ENCODE measurements around the gene SNAPC4.

The SNAPC4 gene, protein sequence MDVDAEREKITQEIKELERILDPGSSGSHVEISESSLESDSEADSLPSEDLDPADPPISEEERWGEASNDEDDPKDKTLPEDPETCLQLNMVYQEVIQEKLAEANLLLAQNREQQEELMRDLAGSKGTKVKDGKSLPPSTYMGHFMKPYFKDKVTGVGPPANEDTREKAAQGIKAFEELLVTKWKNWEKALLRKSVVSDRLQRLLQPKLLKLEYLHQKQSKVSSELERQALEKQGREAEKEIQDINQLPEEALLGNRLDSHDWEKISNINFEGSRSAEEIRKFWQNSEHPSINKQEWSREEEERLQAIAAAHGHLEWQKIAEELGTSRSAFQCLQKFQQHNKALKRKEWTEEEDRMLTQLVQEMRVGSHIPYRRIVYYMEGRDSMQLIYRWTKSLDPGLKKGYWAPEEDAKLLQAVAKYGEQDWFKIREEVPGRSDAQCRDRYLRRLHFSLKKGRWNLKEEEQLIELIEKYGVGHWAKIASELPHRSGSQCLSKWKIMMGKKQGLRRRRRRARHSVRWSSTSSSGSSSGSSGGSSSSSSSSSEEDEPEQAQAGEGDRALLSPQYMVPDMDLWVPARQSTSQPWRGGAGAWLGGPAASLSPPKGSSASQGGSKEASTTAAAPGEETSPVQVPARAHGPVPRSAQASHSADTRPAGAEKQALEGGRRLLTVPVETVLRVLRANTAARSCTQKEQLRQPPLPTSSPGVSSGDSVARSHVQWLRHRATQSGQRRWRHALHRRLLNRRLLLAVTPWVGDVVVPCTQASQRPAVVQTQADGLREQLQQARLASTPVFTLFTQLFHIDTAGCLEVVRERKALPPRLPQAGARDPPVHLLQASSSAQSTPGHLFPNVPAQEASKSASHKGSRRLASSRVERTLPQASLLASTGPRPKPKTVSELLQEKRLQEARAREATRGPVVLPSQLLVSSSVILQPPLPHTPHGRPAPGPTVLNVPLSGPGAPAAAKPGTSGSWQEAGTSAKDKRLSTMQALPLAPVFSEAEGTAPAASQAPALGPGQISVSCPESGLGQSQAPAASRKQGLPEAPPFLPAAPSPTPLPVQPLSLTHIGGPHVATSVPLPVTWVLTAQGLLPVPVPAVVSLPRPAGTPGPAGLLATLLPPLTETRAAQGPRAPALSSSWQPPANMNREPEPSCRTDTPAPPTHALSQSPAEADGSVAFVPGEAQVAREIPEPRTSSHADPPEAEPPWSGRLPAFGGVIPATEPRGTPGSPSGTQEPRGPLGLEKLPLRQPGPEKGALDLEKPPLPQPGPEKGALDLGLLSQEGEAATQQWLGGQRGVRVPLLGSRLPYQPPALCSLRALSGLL (N-terminal part only)

DNA sequence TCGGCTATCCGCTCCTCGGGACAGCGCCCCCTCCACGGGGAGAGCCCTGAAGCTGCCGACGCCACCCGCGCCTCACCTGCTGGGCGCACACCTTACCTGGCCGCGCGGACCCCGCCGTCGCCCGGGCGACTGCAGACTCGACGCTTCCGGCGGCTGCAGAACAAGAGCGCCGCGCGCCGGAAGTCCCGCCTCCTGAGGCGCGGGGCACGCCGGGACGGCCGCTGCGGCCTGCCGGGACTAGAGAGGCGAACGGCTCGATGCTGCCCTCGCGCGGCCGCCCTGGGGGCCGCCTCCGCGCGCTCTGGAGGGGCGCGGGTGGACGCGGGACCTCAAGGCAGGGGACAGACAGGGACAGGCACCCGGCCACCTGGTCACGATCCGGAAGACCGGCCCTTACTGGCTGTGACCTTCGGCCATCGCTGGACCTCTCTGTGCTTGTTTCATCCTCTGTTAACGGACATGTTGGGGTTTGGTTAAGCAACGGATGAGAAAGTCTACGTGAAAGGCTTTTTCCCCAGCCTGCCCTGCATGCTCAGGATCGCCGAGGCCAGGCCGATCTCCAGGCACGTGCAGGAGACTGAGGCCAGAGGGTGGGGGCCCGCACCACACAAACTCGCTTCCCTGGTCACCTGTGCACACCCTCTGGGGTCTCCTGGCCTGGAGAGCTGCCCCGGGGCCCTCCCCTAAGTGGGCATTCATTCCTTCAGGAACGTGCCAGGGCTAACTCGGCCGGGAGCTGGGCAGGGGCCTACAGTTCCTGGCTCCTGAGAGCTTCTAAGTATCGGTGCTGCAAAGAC is at the start of gene SNAPC4:
TSS of gene SNAPC4 (minus strand) at position 133 of the 797 bp plus-strand sequence. CDS start 1,742 bp downstream, outside the sequence.
- DNase-seq: peak; percentile 40 to 84

DNA sequence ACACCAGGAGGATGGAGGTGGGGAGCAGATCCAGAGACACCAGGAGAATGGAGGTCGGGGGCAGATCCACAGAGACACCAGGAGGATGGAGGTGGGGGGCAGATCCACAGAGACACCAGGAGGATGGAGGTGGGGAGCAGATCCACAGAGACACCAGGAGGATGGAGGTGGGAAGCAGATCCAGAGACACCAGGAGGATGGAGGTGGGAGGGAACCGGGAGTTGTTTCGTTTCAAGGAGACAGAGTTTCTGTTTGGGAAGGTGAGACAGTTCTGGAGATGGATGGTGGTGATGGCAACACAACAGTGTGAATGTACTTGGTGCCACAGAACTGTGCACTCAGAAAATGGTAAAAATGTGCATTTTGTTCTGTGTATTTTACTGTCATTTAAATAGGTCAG is 48.7 kb upstream of the SNAPC4 start:
- no peak for DNase-seq

DNA sequence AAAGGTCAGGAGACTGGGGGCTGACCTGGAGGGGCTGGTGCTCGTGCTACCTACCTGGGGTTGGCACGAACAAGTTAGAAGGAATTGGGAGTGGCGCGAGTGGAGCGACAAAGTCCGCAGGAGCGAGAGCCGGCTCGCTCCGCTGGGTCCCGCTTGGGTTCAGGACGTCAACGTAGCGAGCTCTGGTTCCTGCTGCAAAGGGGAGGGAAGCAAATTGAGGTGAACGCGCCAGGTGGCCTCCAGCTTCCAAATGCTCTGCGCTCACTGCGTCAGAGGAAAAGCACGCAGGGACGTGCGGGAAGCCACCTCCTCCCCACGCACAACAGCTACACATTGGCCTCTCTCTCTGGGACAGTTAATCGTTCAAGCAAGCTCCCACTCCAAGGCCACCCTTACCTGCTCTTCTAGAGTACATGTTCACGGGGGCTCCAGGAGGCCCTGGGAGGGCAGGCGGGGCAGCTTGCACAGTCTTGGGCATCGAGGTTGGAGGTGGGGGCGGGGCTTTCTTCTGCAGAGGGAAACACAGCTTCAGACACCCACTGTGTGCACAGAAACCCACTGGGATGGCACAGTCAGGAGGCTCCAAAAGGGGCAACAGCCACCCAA is 47.3 kb upstream of the SNAPC4 start:
- no peak for DNase-seq

DNA sequence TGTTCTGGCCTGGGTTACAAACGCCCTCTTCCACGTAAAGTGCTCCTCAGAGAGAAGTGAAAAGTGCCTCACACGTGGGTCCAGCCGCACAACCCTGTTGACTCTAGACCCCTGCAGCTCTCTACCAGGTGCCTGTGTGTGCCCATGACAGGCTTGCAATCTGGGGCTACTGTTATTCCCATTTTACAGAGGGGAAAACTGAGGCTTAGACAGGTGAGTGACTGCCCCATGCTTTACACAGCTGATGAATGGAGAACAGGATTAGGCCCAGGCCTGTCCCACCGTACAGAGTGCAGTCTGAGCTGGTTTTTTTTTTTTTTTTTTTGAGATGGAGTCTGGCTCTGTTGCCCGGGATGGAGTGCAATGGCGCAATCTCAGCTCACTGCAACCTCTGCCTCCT is 45.8 kb upstream of the SNAPC4 start:
- DNase-seq: no peak

DNA sequence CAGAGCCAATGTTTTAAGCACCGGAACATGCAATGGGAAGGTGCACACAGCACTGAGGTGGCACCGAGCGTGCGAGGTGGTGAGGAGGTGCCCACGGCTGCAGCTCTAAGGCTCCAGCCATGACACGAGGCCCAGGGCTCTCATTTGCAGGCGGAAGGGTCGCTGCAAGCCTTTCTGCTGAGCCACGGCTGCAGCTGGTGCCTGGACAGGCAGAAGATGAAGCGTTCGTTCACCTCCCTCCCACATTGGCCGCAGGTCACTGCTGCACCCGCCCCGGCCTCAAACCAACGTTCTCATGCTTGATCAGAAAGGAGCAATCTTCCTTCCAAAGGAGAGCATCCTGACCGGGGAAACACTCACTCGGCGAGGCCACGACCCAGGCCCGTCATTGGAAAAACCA is 44.1 kb upstream of the SNAPC4 start:
- no peak for DNase-seq

DNA sequence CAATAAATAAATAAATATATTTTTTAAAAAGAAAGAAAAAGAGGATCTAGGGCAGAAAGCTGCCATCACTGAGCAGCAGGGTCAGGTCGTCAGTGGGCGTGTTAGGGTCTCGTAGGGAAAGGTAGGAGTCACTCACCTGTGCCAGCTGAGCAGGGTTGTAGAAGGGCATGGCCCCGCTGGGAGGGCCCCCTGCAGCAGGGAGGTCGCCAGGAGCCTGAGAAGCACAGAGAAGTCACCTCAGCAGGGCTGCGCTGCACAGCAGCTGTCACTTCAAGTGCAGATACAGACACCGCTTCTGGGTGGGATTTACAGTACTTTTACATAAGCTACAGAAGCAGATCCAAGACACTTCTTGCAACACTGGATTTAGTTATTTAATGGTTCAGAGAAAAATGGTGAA is 43.7 kb upstream of the SNAPC4 start:
- no peak for DNase-seq

DNA sequence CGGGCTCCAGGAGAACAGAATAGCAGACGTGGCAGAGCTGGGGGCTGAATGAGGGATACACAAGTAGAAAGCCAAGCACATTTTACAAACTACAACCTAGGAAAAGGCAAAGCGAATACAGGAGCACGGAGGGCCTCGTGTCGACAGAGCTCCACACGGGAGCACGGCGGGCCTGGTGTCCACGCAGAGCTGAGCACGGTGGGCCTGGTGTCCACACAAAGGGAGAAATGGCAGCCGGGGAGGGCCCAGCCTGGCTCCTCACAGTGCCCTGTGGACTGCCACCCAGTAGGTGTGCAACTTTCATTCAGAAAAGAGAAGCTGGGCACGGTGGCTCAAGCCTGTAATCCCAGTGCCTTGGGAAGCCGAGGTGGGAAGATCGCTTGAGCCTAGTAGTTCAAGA is 43.1 kb upstream of the SNAPC4 start:
- no peak for DNase-seq

DNA sequence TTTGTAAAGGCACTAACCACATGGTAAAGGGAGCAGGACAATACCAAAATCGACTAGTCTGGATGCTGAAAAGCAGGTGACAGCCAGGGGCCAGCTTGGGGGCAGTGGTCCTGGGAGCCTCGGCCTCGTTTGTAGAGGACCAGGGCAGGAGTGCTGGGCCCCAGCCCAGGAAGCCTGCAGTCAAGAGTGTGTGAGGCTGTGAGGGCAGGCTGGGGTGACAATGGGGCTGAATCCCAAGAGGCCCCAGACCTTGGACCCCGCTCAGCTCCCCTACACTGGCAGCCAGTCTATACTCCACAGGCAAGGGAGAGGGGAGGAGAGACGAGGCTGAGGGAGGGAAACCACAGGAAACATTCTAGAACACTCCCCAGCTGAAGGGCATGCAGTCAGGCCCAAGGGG is 42.3 kb upstream of the SNAPC4 start:
- DNase-seq: no peak

DNA sequence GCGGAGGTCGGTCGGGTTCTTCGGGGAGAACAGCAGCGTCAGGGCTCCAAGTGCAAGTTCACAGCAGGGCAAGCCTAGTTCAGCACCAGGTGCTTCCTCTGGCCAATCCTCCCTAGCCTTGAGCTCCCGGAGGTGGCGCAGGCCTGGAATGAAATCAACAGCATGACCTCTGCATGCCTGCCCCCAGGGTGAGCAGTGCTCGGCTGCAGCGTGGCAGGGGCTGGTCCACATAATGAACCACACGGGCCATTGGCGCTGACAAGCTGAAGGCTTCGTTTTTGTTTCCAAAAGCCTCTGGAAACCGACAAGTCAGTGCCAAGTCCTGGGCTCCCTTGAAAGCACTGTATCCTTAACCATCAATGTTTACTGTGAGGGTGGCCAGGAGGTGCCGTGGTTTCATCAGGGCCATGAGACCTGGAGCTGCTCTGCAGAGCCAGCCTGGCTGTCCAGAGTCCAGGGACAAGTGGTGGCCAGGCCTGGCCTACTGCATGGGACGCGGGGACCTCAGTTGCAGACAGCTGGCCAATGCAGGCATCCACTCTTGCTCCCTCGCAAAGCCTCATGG is 41.8 kb upstream of the SNAPC4 start:
- DNase-seq: no peak

DNA sequence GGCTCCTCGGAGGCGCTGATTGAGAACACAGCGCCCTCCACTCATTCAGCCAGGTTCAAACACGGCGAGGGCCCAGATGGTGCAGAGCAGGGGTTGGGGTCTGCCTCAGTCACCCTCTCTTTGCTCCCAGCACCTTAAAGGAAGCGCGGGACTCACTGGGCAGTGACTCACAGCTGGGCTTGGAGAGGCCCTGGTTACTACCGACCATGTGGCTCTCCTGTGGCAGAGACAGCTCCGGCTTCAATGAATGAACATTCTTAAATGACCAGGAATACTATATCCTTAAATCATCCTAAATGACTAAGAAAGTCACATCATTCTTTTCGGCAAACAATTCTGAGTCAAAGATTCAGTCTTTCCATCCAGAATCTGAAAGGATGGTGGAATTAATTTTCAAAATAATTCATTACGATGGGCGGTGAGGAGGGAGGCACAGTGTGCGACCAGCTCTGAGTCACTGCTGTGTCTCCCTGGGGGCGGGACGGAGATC is 41.3 kb upstream of the SNAPC4 start:
- DNase-seq: no peak

DNA sequence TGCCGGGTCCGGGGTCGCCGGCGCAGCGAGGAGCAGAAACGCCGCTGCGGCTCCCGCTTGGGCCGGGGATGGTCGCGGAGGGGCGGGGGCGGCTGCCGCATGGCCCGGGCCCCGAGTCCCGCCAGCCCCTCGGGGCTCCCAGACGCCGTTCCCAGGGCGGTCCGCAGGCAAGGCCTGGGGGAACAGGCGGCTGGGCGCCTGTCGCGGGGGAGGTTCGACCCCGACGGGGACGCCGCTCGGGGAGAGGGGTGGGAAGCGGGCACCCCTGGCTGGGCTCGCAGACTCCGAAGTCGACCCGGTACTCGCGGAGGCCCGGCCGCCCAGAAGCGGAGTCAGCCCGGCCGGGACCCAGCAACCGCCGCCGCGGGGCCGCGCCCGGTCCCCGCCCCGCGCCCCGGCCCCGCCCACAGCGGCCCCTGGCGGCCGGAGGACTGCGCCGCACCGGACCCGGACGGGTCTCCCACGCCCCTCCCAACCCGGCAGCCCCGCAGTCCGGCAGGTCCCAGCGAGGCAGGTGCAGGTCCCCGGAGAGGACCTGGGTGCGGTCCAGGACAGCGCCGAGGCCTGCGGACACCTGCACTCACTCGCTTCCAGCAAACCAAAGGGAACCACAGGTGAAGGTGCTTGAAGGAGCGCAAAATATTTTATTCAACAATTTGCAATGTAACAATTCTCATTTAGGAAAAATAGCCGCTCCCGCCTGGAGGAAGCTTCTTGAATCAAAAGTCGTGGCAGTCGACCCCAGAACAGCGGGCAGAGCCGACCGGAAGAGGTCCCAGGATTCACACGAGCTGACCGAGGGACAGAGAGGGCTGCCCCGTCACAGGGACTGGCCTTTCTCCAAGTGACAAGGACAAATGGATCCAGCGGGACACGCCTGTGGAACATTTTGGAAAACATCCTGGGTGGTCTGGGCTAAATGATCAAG is 39.8 kb upstream of the SNAPC4 start, which contains the start of gene INPP5E:
TSS of gene INPP5E (minus strand) at position 365 of the 928 bp plus-strand sequence. CDS start 426 bp downstream, outside the sequence.
- peak in 1 of 2 experiments; percentile 44 for DNase-seq

DNA sequence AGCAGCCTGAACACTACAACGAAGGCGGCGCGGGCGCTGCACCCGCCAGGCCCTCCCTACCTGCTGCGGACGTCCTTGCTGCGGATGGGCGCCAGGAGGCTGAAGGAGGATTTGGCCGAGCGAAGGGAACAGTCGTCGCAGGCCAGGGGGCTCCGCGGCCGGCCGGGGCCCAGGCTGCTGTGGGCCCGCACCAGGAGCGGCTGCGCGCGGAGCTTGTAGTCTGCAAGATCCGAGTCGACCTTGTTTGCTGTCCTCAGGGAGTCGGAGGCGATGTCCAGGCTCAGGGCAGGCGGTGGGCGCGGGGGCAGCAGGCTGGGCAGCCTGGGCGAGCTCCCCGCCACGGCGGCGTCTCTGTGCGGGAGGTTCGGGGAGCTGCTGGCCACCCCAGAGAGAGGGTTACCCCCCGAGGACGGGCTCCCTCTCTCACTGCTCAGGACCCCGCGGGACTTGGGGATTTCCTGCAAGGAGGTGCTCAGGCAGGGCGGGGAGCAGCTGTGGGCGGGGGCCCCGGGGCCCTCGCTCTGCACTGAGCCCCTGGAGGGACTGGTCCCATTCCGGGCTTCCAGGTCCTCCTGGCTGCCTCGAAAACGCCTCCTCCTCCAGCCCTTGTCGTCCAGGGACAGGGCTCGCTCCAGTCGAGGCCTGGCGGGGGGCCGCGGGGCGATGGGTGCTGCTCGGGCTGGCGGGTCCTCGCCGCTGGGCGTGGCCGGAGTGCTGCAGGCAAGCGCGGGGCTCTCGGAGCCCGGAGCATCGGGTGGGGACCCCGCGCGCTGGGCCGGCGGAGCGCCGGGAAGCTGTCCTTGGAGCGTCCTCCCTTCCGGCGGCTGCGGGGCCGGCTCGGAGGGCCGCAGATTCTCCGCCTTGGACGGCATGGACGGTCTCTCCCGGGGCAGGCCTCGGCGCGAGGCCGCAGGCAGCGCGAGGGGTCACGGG is 38.8 kb upstream of the SNAPC4 start:
- no peak for DNase-seq

DNA sequence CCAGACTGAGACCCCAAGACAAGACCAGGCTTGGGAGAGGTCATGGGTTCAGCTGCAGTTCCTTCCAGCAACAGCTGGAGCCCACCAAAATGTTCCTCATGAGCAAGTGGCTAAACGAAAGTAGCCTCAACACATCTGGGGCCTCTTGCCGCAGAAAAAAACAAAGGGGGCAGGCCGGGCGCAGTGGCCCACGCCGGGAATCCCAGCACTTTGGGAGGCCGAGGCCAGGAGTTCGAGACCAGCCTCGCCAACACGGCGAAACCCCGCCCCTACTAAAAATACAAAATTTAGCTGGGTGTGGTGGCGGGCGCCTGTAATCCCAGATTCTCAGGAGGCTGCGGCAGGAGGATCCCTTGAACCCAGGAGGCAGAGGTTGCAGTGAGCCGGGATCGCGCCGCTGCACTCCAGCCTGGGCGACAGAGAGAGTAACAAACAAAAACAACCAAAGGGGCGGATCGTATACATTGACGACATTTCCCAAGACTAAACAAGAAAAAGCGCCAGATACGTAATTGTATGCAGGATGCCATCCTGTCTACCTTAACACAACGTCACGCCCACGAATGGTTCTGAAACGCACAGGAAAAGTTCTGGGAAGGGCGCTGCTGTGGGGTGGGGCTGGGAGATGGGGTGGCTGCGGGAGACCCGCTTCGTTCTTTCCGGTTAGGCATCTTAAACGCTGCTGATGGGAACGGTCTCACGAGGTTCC is 38.0 kb upstream of the SNAPC4 start:
- DNase-seq: no peak

DNA sequence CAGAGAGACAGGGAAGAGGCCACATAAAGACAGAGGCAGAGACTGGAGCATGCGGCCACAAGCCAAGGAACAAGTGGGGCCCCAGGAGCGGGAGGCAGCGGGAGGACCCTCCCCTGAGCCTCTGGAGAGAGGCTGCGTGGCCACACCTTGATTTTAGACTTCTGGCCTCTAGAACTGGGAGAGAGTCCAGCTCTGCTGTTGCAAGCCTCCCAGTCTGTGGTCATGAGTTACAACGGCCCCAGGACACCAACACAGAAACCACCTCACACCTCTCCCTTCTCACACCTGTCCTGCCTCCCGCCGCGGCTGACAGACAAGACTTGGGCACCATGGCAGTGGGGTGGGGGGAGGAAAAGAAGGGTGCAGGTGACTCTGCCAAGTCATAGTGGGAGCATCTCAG is 37.5 kb upstream of the SNAPC4 start:
- no peak for DNase-seq

DNA sequence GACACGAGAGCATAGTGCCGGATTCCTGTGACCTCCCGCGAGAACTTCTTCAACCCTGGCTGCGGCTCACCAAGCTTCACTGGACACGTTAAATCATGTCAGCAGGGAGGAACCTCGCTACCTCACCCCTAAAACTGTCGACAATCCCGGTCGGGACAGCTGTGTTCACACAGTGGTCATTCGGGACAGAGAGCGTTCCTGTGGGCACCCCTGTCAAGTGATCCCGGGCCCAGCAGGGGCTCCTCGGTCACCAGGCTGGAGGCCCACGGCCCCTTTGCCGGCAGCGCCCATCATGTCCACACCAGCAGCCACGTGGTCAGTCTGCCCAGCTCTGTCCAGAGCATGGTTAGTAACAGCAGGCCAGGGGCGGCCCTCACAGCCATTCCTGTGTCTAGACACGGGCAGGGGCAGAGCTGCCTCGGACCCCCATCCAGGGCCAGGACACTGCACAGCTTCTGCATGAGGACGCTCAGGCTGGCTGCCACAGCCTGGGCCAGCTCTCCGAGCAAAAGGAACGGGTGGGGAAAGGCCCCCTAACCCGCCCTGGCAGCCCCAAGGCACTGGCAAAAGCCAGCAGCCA is 36.2 kb upstream of the SNAPC4 start:
- no peak for DNase-seq

DNA sequence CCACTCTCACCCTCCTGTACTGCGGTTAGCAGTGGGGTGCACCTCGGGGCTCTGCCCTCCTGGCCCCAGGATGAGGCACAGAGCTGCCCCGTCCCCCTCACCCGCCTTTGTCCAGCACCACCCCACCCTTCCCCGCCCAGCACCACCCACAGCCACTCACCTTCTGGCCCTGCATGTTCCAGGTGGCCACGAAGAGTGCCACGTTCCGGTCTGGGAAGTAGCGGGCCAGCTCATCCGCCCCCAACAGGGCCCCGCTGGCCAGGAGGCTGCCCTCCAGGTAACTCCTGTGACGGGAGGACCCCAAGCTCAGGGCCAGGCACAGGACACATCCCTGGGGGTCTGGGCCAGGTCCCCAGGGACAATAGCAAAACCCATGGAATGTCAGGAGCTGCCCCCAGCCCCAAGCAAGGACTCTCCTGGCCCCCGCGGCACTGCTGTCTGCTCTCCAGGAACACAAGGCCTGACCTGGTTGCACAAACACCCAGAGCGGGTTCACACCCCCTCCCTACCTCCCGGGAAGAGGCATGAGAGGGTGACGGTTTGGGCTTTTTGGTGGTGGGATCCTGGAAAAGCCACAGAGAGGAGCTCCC is 34.7 kb upstream of the SNAPC4 start:
- DNase-seq: no peak
